GM04503 (cell line): Measurements from ENCODE around the gene DNAJB7.
"Not testable (repeated sequence)": the region's sequence is repeated elsewhere in the genome, so short reads cannot be mapped to it uniquely, and the experiment has no call there.

Source experiments
- DNase-seq: peaks from one replicate; pipeline ENCODE4 v3.0.0-alpha.2; 2012; ENCODE audit warnings: low read depth

Gene DNAJB7

GRCh38 chr22:40844951-40845350, 17.0 kb downstream of the DNAJB7 start:
- no peak for DNase-seq

GRCh38 chr22:40838486-40838885, 23.4 kb downstream of the DNAJB7 start:
- no peak for DNase-seq

- no peak for DNase-seq
Measured at GRCh38 chr22:40834619-40835018, 27.3 kb downstream of the DNAJB7 start.

- no peak for DNase-seq
Measured at GRCh38 chr22:40829131-40829530, 32.8 kb downstream of the DNAJB7 start.

GRCh38 chr22:40826984-40827741, 34.8 kb downstream of the DNAJB7 start:
- no peak for DNase-seq

GRCh38 chr22:40826292-40826691, 35.6 kb downstream of the DNAJB7 start:
- not testable (repeated sequence) for DNase-seq

GRCh38 chr22:40823426-40823825, 38.5 kb downstream of the DNAJB7 start:
- DNase-seq = no peak

GRCh38 chr22:40819599-40820140, 42.2 kb downstream of the DNAJB7 start:
- DNase-seq = peak; percentile 20

GRCh38 chr22:40818747-40819598, 42.9 kb downstream of the DNAJB7 start, which contains the start of gene SLC25A17:
SLC25A17 (minus strand) TSS chr22:40819346; CDS start chr22:40819248, 98 bp downstream.
- peak; percentile 18 for DNase-seq

GRCh38 chr22:40818192-40818746, 43.6 kb downstream of the DNAJB7 start:
- no peak for DNase-seq

GRCh38 chr22:40817737-40818136, 44.2 kb downstream of the DNAJB7 start:
- DNase-seq = no peak

- no peak for DNase-seq
Measured at GRCh38 chr22:40813912-40814315, 48.0 kb downstream of the DNAJB7 start.
